ENCODE data around the gene SMIM3. TPM values are rescaled to one million over a fixed set of nuclear protein-coding genes. Genes with fewer than 3 reads are reported as not detected.

Gene SMIM3
- total and polyA plus RNA-seq, 2 of the 4 experiments (the other 2 are of a cell fraction), result 37.5 to 53.4 TPM

GRCh38 chr5:150778088-150778516 lies 455 bp upstream of the SMIM3 start:
- POLR2A ChIA-PET (ENCODE audit: unreplicated experiment), result interaction anchor here (1.1 to 1.8 kb wide), 2 partner anchors 11 to 20 kb away, joined by 4 to 11 read pairs; partner anchors contain the start of gene DCTN4

More at GRCh38 chr5:150778088-150778516, 455 bp upstream of the SMIM3 start:
- Histone ChIP-seq H2BK5ac (ENCODE audit: low read depth, low read length, poor library complexity, severe bottlenecking) (peak overlapping the region; percentile 89), H2AFZ (replicated peaks; ENCODE audit: low read length, poor library complexity) (peak overlapping the region; percentile 98), H3K4me1 (ENCODE audit: control insufficient read depth, insufficient read depth, low read length) (peaks cover 23% of the 10 kb centered on the region), H4K91ac (ENCODE audit: insufficient read depth, low read depth, low read length) (peak overlapping the region; percentile 97), H3K79me1 (ENCODE audit: low read depth in 1 of 2, low read length in 2 of 2) (peaks cover 8 to 62% of the 10 kb centered on the region in 2 experiments; a peak in 3 of 4 replicates), H3K27ac (ENCODE audit: insufficient read depth, low read length) (peak overlapping the region; percentile 74), H3K18ac (ENCODE audit: low read depth, low read length) (peak overlapping the region; percentile 93), H3K27me3 (ENCODE audit: control insufficient read depth, insufficient read depth, low read length) (no peaks in the 10 kb centered on the region), H3K4me3 (ENCODE audit: insufficient read depth, low read depth, low read length) (peak overlapping the region; percentile 79), H3K14ac (replicated peaks; ENCODE audit: low read depth, low read length) (peak overlapping the region; percentile 99), H3K4me2 (ENCODE audit: low read depth, low read length) (peak overlapping the region; percentile 92), H3K23ac (ENCODE audit: low read depth, low read length) (peak overlapping the region; percentile 94), H3K9ac (ENCODE audit: low read depth, low read length) (peak overlapping the region; percentile 81), H2AK5ac (ENCODE audit: low read depth, low read length) (peak overlapping the region; percentile 84), H4K5ac (ENCODE audit: low read depth, low read length) (peak overlapping the region; percentile 76), H4K8ac (ENCODE audit: low read depth in 2 of 2, low read length in 2 of 2) (peak overlapping the region; percentile 41 to 96), H3K56ac (ENCODE audit: extremely low read depth, insufficient read depth, low read length) (peak overlapping the region; percentile 85), H3K4ac (ENCODE audit: low read depth, low read length) (peak overlapping the region; percentile 98), H3K36me3 (ENCODE audit: control insufficient read depth, insufficient read depth, low read length) (no peaks in the 10 kb centered on the region), H2BK120ac (ENCODE audit: low read depth, low read length) (peak overlapping the region; percentile 97), H3K9me1 (ENCODE audit: insufficient read depth, low read length) (peaks cover 30% of the 10 kb centered on the region), H2BK20ac (ENCODE audit: low read depth, low read length) (peak overlapping the region; percentile 95), H2AK9ac (replicated peaks; ENCODE audit: low read depth, low read length, poor library complexity) (peak overlapping the region; percentile 98), H4K20me1 (ENCODE audit: insufficient read depth, low read length) (no peaks in the 10 kb centered on the region; the same call in 1 of the 2 replicates), H2BK15ac (ENCODE audit: low read depth, low read length) (peak overlapping the region; percentile 100), H3K9me3 (ENCODE audit: control insufficient read depth, insufficient read depth, low read length) (no peaks in the 10 kb centered on the region)
- no peak for TF ChIP-seq POLR2A (IDR thresholded peaks at IDR 0.05; ENCODE audit: low read depth, low read length)
- TF ChIP-seq CHD1 (IDR thresholded peaks at IDR 0.05; ENCODE audit: low read depth, low read length), result no peak
- no peak for TF ChIP-seq RFX5 (IDR thresholded peaks at IDR 0.05; ENCODE audit: low read depth, low read length)
- no peak for TF ChIP-seq BHLHE40 (IDR thresholded peaks at IDR 0.05; ENCODE audit: low read depth, low read length)
- TF ChIP-seq RCOR1 (IDR thresholded peaks at IDR 0.05; ENCODE audit: insufficient replicate concordance, low read length), result no peak
- no peak for TF ChIP-seq NFE2L2 (IDR thresholded peaks at IDR 0.05; ENCODE audit: low read depth, low read length)
- no peak for TF ChIP-seq FOS (IDR thresholded peaks at IDR 0.05; ENCODE audit: low read depth, low read length)
- no peak for TF ChIP-seq CEBPB (IDR thresholded peaks at IDR 0.05; ENCODE audit: low read depth, low read length)
- no peak for TF ChIP-seq CTCF (conservative IDR thresholded peaks at IDR 0.05; ENCODE audit: low read depth, low read length)
- no peak for TF ChIP-seq MAFK (IDR thresholded peaks at IDR 0.05; ENCODE audit: low read depth, low read length)
- no peak for TF ChIP-seq ELK1 (IDR thresholded peaks at IDR 0.05; ENCODE audit: borderline replicate concordance, low read depth, low read length)
- no peak for TF ChIP-seq USF2 (IDR thresholded peaks at IDR 0.05; ENCODE audit: low read depth, low read length)
- TF ChIP-seq MAZ (IDR thresholded peaks at IDR 0.05; ENCODE audit: borderline replicate concordance, low read depth, low read length), result no peak
- TF ChIP-seq SMC3 (IDR thresholded peaks at IDR 0.05; ENCODE audit: low read depth, low read length), result no peak
- no peak for TF ChIP-seq RAD21 (IDR thresholded peaks at IDR 0.05; ENCODE audit: low read length)
- no peak for TF ChIP-seq MXI1 (IDR thresholded peaks at IDR 0.05; ENCODE audit: borderline replicate concordance, low read depth, low read length)
- BruUV-seq (replicated peaks), result no TSS peak
- in situ Hi-C loops (cut with MboI; ENCODE audit: low sequenced_read_pairs) (no loop called here), dilution Hi-C loops (cut with HindIII; ENCODE audit: low sequenced_read_pairs, unreplicated experiment) (no loop called here), intact Hi-C loops (cut with micrococcal nuclease) (loop anchor here (1.0 kb wide), 1 partner anchor 309 kb away; no protein-coding TSS in a partner anchor)
- DNase-seq (peak; percentile 51), ATAC-seq (ENCODE audit: low read depth) (peak; percentile 6)
- CTCF ChIA-PET, result interaction anchor here (1.3 to 2.4 kb wide), 4 partner anchors 12 to 122 kb away, joined by 3 to 8 read pairs (median 3); partner anchors contain the start of gene DCTN4
- WGBS, 2 experiments (ENCODE audit: extremely low coverage in 2 of 2, insufficient read length in 1 of 2), result 0% methylated on average over 2 of the region's 7 CpGs; no CpG with 5 or more reads in 1 of the 2 experiments

Measured in IMR-90 (cell line).